ENCODE measurements around the gene PAQR6. TPM values are rescaled to one million over a fixed set of nuclear protein-coding genes. Genes with fewer than 3 reads are reported as not detected.

PAQR6 gene
- total RNA-seq, 1 experiment from 2014 or later, result 0.12 TPM

GRCh38 chr1:156195853-156196252 lies 52.0 kb downstream of the PAQR6 start:
- DNase-seq (ENCODE audit: low read depth), result no peak

DNA sequence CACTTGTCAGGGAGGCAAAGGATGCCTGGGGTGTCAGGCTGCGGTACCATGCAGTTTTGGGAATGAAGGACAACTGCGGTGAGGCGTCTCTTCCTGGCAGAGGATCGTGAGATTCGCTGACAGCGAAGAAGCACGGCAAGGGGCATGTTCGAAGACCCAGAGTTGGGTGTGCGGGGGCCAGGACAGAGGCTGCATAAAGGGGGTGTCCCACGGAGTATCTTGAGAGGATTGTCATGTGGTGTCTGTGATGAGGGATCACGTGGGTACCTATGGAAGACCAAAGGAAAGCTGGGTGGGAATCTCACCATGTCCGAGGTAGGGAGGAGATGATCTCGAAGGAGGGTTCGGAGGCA lies 53.6 kb downstream of the PAQR6 start:
- DNase-seq (ENCODE audit: low read depth), result peak; percentile 18

GRCh38 chr1:156193488-156194299 lies 54.2 kb downstream of the PAQR6 start, which contains the start of gene SLC25A44:
Gene SLC25A44 (plus strand): TSS chr1:156194104. CDS start chr1:156199848, 5,744 bp downstream.
- peak; percentile 97 for DNase-seq (ENCODE audit: low read depth)

Other genes with a start within 250 kb of the PAQR6 start
- 657 and 685 TPM in 2 replicates for gene SSR2, start 227.1 kb downstream of the PAQR6 start, total RNA-seq (2014; rRNA removed; shearing (Covaris generic))
- gene UBQLN4, start 194.3 kb downstream of the PAQR6 start, total RNA-seq (2014; rRNA removed; shearing (Covaris generic)), result 19.6 and 20.3 TPM in 2 replicates
- gene LAMTOR2, start 193.3 kb downstream of the PAQR6 start, total RNA-seq (2014; rRNA removed; shearing (Covaris generic)), result 102 and 118 TPM in 2 replicates
- not detected in 2 replicates for gene RAB25, start 186.9 kb downstream of the PAQR6 start, total RNA-seq (2014; rRNA removed; shearing (Covaris generic))
- gene MEX3A, start 165.6 kb downstream of the PAQR6 start, total RNA-seq (2014; rRNA removed; shearing (Covaris generic)), result 2.1 and 2.4 TPM in 2 replicates
- gene LMNA, start 133.3 kb downstream of the PAQR6 start, total RNA-seq (2014; rRNA removed; shearing (Covaris generic)), result 919 and 1,055 TPM in 2 replicates
- gene SEMA4A, start 94.5 kb downstream of the PAQR6 start, total RNA-seq (2014; rRNA removed; shearing (Covaris generic)), result 0.20 and 0.36 TPM in 2 replicates
- 8.3 and 10.1 TPM in 2 replicates for gene SLC25A44, start 54.0 kb downstream of the PAQR6 start, total RNA-seq (2014; rRNA removed; shearing (Covaris generic))
- gene PMF1, start 35.0 kb downstream of the PAQR6 start, total RNA-seq (2014; rRNA removed; shearing (Covaris generic)), result 76.6 and 81.0 TPM in 2 replicates
- gene BGLAP, start 5.9 kb downstream of the PAQR6 start, total RNA-seq (2014; rRNA removed; shearing (Covaris generic)), result 17.7 and 44.1 TPM in 2 replicates
- gene SMG5, start 34.8 kb upstream of the PAQR6 start, total RNA-seq (2014; rRNA removed; shearing (Covaris generic)), result 48.4 and 54.3 TPM in 2 replicates
- 2.4 TPM in 2 replicates for gene TMEM79, start 36.3 kb upstream of the PAQR6 start, total RNA-seq (2014; rRNA removed; shearing (Covaris generic))
- gene GLMP, start 47.6 kb upstream of the PAQR6 start, total RNA-seq (2014; rRNA removed; shearing (Covaris generic)), result 55.8 and 70.2 TPM in 2 replicates
- not detected in 2 replicates for gene VHLL, start 51.3 kb upstream of the PAQR6 start, total RNA-seq (2014; rRNA removed; shearing (Covaris generic))
- 455 and 483 TPM in 2 replicates for gene CCT3, start 90.2 kb upstream of the PAQR6 start, total RNA-seq (2014; rRNA removed; shearing (Covaris generic))
- gene TSACC, start 90.5 kb upstream of the PAQR6 start, total RNA-seq (2014; rRNA removed; shearing (Covaris generic)), result not detected in 2 replicates
- not detected in 2 replicates for gene RHBG, start 121.2 kb upstream of the PAQR6 start, total RNA-seq (2014; rRNA removed; shearing (Covaris generic))

Data from RPMI7951 (cell line).